ENCODE results near the gene CITED1. TPM values are rescaled to one million over a fixed set of nuclear protein-coding genes. Genes with fewer than 3 reads are reported as not detected.

The CITED1 gene
- total RNA-seq, 6 experiments from 2014 or later, result 0.27 to 0.55 TPM; not detected in 4

GRCh38 chrX:72294497-72294896, 11.2 kb downstream of the CITED1 start:
- Mint-ChIP-seq H3K9me3 (no peaks in the 10 kb centered on the region), H3K4me1 (ENCODE audit: low read depth) (peaks cover 11% of the 10 kb centered on the region)

GRCh38 chrX:72282302-72282701, 23.4 kb downstream of the CITED1 start:
- Mint-ChIP-seq H3K4me3 (no peak overlapping the region), H3K36me3 (ENCODE audit: low read depth) (no peaks in the 10 kb centered on the region), H3K4me1 (ENCODE audit: low read depth) (peaks cover 20% of the 10 kb centered on the region), H3K27me3 (ENCODE audit: insufficient read depth) (peaks cover 3% of the 10 kb centered on the region), H3K9me3 (no peaks in the 10 kb centered on the region), H3K27ac (no peak overlapping the region)
- TF ChIP-seq, protein P1, sequence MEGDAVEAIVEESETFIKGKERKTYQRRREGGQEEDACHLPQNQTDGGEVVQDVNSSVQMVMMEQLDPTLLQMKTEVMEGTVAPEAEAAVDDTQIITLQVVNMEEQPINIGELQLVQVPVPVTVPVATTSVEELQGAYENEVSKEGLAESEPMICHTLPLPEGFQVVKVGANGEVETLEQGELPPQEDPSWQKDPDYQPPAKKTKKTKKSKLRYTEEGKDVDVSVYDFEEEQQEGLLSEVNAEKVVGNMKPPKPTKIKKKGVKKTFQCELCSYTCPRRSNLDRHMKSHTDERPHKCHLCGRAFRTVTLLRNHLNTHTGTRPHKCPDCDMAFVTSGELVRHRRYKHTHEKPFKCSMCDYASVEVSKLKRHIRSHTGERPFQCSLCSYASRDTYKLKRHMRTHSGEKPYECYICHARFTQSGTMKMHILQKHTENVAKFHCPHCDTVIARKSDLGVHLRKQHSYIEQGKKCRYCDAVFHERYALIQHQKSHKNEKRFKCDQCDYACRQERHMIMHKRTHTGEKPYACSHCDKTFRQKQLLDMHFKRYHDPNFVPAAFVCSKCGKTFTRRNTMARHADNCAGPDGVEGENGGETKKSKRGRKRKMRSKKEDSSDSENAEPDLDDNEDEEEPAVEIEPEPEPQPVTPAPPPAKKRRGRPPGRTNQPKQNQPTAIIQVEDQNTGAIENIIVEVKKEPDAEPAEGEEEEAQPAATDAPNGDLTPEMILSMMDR (IDR thresholded peaks at IDR 0.05), result no peak
- no peak for DNase-seq

More at GRCh38 chrX:72294497-72294896, 11.2 kb downstream of the CITED1 start:
- Mint-ChIP-seq H3K27me3 (ENCODE audit: insufficient read depth) (peaks cover 17% of the 10 kb centered on the region), H3K4me3 (no peak overlapping the region), H3K36me3 (ENCODE audit: low read depth) (no peaks in the 10 kb centered on the region), H3K27ac (no peak overlapping the region)
- no peak for DNase-seq
- TF ChIP-seq, protein P1 (IDR thresholded peaks at IDR 0.05), result peak; percentile 46

GRCh38 chrX:72280321-72280845, 25.3 kb downstream of the CITED1 start:
- peaks cover 26% of the 10 kb centered on the region for H3K4me1 Mint-ChIP-seq (ENCODE audit: low read depth)
- DNase-seq, result peak; percentile 69
- no peak overlapping the region; the same call in 1 of the 2 replicates for H3K27ac Mint-ChIP-seq

GRCh38 chrX:72276478-72276953, 29.2 kb downstream of the CITED1 start:
- peaks cover 65% of the 10 kb centered on the region for H3K4me1 Mint-ChIP-seq (ENCODE audit: low read depth)
- peaks cover 41% of the 10 kb centered on the region for H3K36me3 Mint-ChIP-seq (ENCODE audit: low read depth)
- no peaks in the 10 kb centered on the region for H3K9me3 Mint-ChIP-seq
- peak overlapping the region; percentile 89 for H3K4me3 Mint-ChIP-seq
- TF ChIP-seq, protein P1 (IDR thresholded peaks at IDR 0.05), result no peak
- no peak for DNase-seq
- peak overlapping the region; percentile 84 for H3K27ac Mint-ChIP-seq
- peaks cover 2% of the 10 kb centered on the region for H3K27me3 Mint-ChIP-seq (ENCODE audit: insufficient read depth)

More at GRCh38 chrX:72280321-72280845, 25.3 kb downstream of the CITED1 start:
- TF ChIP-seq, protein P1 (IDR thresholded peaks at IDR 0.05), result no peak
- H3K9me3 Mint-ChIP-seq, result no peaks in the 10 kb centered on the region
- H3K36me3 Mint-ChIP-seq (ENCODE audit: low read depth), result peaks cover 10% of the 10 kb centered on the region
- no peak overlapping the region for H3K4me3 Mint-ChIP-seq
- H3K27me3 Mint-ChIP-seq (ENCODE audit: insufficient read depth), result peaks cover 5% of the 10 kb centered on the region

- peaks cover 5% of the 10 kb centered on the region for H3K27me3 Mint-ChIP-seq (ENCODE audit: insufficient read depth)
- TF ChIP-seq, protein P1 (IDR thresholded peaks at IDR 0.05), result no peak
- peaks cover 45% of the 10 kb centered on the region for H3K36me3 Mint-ChIP-seq (ENCODE audit: low read depth)
- DNase-seq, result no peak
- H3K4me3 Mint-ChIP-seq, result peak overlapping the region; percentile 89
- peak overlapping the region; percentile 80 for H3K27ac Mint-ChIP-seq
- no peaks in the 10 kb centered on the region for H3K9me3 Mint-ChIP-seq
- peaks cover 66% of the 10 kb centered on the region for H3K4me1 Mint-ChIP-seq (ENCODE audit: low read depth)
These were observed 31.2 kb downstream of the CITED1 start for GRCh38 chrX:72274526-72274925.

Measured in HFFc6 (cell line).